GM18858 (cell line): ENCODE measurements around the gene FOLR3.
"Not testable (repeated sequence)": the region's sequence is repeated elsewhere in the genome, so short reads cannot be mapped to it uniquely, and the experiment has no call there.

Experiments
- ATAC-seq: cut with Tn5 transposase; IDR thresholded peaks from one replicate; pipeline ENCODE4 v1.9.1; 2021; ENCODE audit not compliant: unreplicated experiment

Gene FOLR3

DNA sequence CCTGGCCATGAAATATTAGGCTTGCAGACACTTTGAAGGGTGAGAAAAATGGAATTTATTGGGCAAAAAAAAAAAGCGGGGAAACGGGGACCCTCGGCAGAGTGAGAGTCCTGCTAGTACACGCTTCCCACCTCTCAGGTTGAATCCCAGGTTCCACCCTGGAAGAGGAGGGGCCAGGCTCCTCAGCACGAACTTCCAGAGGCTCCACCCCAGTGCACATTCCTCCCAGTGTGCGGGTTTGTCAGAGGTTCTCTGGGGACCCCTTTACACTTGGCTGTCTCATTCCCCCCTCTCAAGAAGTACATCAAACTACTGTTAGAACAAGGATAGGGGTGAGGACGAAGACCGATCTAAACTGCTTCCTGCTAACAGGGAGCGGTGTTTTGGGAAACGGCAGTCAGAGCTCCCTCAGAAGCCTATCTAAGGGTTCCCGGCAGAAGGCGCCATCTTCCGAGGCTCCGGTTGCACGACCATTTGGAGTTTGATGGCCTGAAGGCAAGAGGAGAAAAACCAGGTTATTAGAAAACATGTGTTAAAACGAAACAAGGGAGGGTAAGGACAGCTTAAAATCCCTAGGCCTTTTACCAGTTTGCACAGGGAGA lies 27.5 kb downstream of the FOLR3 start:
- ATAC-seq: no peak

DNA sequence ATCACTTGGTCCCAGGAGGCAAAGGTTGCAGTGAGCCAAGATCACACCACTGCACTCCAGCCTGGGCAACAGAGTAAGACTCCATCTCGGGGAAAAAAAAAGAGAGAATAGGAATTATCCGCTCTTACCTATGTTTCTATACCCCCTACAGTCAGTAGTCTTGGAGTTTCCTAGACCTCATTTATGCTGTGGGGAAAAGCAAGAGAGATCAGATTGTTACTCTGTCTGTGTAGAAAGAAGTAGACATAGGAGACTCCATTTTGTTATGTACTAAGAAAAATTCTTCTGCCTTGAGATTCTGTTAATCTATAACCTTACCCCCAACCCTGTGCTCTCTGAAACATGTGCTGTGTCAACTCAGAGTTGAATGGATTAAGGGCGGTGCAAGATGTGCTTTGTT lies 28.7 kb downstream of the FOLR3 start:
- not testable (repeated sequence) for ATAC-seq

DNA sequence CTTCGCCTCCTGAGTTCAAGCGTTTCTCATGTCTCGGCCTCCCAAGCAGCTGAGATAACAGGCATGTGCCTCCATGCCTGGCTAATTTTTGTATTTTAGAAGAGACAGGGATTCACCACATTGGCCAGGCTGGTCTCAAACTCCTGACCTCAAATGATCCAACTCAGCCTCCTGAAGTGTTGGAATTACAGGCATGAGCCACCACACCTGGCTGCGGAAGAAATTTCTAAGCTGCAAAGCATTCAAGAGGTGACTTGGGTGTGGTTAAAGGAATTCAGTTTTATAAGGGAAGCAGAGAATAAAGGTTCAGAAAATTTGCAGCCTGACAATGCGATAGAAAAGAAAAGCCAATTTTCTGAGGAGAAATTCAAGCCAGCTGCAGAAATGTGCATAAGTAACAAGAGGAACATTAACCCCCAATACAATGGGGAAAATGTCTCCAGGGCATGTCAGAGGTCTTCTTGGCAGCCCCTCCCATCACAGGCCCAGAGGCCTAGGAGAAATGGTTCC lies 33.6 kb downstream of the FOLR3 start:
- ATAC-seq: not testable (repeated sequence)

DNA sequence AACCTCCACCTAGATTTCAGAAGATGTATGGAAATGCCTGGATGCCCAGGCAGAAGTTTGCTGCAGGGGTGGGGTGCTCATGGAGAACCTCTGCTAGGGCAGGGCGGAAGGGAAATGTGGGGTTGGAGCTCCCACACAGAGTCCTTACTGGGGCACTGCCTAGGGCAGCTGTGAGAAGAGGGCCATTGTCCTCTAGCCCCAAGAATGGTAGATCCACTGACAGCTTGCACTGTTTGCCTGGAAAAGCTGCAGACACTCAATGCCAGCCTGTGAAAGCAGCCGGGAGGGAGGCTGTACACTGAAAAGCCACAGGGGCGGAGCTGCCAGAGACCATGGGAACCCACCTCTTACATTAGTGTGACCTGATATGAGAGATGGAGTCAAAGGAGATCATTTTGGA lies 34.2 kb downstream of the FOLR3 start:
- ATAC-seq: not testable (repeated sequence)

DNA sequence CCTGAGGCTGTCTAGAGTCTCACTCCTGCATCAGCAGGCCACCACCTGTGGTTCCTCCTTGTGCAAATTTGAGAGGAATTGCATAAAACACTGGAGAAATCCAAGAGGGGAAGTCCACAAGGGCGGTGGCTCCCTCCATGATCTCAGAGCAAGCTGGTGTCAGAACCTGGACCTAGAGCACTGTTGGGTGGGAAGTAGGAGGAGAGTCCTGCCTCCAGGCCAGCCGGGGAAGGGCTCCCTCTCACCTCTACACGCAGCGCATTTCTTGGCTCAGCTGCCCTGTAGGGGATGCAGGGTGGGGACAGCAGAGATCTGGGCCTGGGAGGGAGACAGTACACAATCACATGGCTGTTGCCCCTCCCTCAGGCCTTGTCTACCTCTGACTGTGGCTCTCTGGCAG lies 36.5 kb downstream of the FOLR3 start:
- ATAC-seq: not testable (repeated sequence)

DNA sequence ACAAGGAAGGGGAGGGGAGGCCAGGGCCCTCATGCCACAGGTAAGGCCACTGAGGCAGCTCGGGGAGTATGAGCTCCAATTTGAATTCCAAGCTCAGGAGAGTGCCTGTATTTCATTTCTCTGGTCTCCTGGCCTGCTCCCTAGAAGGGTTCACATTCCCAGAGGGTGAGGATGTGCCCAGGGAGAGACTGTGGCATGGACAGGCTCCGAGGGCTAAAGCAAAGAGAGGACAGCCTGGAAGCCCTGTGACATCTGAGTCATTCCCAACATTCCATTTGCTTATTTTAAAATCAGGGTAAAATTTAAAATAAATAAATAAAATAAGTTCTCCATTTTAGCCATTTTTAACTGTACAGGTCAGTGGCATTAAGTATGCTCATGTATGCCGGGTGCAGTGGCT lies 37.8 kb downstream of the FOLR3 start:
- no peak for ATAC-seq

DNA sequence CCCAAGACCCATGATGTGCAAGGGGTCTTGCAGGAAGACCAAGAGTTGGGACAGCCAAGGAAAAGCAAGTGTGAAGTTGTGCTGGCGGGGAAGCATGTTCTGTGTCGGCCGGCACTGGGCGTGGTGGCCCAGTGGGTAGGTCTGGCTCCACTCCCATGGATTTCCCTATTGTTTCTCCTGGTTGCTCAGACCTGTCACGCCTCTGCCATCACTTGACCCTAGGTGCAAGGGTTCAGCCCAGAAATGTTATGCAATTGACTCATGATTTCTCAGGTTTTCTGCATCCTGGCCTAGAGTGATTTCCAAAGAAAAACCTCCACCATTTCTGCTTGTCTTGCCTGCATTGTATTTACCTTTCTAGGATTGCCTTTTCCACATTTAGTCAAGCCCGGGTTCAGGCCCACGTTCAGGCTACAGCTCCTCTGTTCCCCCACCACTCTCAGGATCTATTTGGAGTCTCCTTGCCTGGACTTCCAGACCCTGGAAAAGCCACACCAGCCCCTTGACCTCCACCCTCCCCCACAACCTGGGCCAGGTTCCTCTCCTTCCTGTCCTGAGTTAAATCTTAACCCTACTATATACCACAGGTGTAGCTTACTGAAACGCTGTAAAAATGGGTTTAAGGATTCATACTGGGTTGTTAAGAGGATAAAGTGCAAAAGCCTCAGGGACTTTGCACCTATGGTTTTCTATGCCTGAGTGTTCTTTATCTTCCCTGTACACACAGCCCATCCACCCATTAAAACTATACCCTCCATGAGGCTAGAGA lies 39.0 kb downstream of the FOLR3 start:
- ATAC-seq: no peak

DNA sequence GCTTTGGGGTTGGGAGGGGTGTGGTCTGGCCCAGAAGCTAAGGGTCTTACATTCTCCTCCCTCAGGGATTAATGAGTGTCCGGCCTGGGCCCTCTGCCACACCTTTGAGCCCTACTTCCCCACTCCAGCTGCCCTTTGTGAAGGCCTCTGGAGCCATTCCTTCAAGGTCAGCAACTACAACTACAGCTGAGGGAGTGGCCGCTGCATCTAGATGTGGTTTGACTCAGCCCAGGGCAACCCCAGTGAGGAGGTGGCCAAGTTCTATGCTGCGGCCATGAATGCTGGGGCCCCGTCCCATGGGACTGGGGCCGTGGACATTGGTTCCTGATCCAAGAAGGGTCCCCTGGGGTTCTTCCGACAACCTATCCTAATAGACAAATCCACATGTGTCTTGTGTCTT lies 42.1 kb downstream of the FOLR3 start:
- ATAC-seq: no peak

DNA sequence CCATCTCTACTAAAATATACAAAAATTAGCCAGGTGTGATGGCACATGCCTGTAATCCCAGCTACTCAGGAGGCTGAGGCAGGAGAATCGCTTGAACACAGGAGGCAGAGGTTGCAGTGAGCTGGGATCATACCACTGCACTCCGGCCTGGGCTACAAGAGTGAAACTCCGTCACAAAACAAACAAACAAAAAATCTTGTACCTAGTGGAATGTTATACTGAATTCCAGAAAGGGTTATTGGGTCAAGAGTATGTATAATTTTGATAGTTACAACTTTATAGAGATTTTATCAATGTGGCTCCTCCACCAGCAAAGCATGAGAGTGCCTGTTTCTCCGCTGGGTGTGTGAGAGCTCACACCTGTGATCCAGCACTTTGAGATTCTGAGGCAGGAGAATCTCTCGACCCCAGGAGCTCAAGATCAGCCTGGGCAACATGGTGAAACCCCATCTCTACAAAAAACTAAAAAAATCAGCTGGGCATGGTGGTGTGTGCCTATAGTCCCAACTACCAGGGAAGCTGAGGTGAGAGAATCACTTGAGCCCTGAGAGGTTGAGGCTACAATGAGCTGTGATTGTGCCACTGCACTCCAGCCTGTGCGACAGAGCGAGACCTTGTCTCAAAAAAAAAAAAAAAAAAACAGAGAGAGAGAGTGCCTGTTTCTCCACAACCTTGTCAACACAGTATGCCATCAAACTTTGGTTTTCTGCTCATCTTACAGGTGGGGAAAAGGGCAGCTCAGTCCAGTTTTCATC lies 43.7 kb downstream of the FOLR3 start:
- ATAC-seq: no peak

DNA sequence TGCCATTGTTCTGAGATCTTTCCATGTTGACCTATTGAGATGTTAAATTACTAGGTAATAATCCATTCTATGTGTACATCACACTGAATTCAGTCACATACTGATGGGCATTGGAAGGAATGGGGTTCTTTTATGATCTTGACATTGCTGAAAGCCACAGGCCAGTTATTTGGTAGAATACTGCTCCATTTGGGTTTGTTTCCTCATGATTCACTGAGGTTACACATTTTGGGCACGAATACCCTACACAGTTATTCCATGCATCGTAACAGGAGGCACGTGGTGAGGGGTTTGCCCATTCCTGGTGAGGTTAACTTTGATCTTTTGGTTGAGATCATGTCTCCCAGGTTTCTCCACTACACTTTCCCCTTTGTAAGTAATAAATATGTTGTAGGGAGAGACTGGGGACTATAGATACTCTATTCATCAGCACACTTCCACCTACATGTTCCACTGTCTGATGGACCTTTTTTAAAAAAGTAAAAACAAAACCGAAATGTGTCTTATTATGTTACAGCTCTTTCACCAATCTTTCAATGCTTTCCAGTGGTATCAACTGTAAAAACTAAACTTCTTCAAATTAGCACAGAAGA lies 44.4 kb downstream of the FOLR3 start:
- ATAC-seq: no peak

DNA sequence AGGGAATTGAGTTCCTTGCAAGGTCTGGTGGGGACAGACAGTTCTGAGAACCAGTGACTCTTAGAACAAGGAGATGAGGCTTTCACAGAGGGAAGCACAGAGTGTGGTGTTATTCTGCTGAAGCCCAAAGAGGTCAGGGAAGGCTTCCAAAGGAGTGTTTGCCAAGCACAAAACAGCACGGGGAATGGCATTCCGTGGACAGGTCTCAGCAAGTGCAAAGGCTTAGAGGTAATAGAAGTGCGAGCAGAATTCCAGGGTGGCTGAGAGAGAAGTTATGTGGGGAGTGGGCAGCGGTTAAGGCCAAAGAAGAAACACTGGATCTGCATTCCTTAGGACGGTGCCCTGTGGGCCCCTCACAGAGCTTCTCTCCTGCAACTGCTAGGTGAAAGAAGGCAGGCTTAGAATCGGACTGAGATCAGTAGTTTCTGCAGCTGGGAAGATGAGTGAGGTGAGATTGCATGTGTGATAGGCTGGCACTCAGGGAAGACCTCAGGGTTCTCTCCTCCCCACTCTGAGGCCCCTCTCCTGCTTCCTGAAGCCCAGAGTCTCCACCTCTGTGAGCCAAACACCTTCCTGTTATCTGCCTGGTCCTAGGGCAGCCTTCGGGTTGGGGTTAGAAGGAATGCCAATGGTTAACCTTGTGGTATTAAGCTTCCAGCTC lies 45.5 kb downstream of the FOLR3 start:
- ATAC-seq: not testable (repeated sequence)

DNA sequence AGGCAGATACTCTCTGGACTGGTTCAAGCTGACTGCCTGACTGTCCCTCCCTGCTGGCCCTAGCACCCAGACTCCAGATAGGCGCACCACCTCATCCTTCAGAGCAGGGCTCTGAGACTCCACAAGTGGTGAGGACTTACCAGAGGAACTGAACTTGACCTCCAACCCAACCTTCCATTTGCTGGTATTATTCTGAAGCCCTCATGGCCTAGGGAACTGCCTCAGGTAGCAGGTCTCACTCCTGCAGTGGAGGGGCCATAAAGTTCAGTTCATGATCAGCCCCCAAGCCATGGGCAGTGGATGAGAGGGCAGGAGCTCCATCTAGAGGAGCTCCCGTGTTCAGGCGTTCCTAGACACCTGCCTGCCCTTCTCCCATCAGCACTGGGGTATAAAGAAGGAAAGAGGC lies 46.0 kb downstream of the FOLR3 start:
- not testable (repeated sequence) for ATAC-seq

DNA sequence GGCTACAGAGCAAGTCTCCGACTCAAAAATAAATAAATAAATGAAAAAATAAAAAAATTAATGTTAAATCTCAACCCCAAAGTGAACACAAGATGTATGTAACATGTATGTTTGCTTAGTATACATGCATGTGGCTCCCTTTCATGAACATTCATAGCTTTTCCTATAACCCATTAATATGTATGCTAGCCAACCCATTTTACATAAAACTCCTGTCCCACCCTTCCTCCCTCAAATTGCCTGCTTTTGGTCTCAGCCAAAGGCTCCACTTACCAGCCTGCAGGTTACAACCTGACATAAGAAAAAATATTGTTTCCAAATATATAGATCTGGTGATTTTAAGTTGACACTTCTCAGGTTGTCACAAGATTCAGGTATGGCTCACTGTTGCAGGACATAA lies 52.7 kb downstream of the FOLR3 start:
- no peak for ATAC-seq
